GM12873 (cell line): ENCODE data around the gene HEATR5A.

Experiments
- TF ChIP-seq, protein P1 (sequence below): IDR thresholded peaks from 2 replicates; pipeline ENCODE4 v1.5.1; 2012; ENCODE audit warnings: low read depth, mild to moderate bottlenecking, moderate library complexity, low read length, control low read depth; ENCODE audit not compliant: insufficient read depth; ENCODE audit errors: missing control alignments

HEATR5A gene

DNA sequence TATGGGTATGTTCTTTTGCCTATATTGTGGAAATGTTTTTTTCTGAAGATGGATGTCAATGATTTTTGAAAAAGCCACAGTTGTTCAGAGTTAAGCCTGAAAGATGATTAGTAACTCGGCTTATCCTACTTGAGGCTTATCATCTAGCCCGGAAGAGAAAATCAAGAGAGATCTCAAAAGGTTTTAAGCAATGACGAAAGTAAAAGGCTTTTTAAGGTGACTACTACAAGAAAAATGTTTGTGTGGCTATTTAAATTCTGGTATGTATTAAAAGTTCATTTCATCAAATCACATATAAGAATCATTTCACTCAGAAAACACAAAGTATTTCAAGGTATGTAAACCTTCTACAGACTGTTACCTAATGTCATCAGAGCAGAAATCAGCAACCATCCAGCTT, 40.2 kb downstream of the HEATR5A start:
- TF ChIP-seq, protein P1, sequence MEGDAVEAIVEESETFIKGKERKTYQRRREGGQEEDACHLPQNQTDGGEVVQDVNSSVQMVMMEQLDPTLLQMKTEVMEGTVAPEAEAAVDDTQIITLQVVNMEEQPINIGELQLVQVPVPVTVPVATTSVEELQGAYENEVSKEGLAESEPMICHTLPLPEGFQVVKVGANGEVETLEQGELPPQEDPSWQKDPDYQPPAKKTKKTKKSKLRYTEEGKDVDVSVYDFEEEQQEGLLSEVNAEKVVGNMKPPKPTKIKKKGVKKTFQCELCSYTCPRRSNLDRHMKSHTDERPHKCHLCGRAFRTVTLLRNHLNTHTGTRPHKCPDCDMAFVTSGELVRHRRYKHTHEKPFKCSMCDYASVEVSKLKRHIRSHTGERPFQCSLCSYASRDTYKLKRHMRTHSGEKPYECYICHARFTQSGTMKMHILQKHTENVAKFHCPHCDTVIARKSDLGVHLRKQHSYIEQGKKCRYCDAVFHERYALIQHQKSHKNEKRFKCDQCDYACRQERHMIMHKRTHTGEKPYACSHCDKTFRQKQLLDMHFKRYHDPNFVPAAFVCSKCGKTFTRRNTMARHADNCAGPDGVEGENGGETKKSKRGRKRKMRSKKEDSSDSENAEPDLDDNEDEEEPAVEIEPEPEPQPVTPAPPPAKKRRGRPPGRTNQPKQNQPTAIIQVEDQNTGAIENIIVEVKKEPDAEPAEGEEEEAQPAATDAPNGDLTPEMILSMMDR, result no peak

DNA sequence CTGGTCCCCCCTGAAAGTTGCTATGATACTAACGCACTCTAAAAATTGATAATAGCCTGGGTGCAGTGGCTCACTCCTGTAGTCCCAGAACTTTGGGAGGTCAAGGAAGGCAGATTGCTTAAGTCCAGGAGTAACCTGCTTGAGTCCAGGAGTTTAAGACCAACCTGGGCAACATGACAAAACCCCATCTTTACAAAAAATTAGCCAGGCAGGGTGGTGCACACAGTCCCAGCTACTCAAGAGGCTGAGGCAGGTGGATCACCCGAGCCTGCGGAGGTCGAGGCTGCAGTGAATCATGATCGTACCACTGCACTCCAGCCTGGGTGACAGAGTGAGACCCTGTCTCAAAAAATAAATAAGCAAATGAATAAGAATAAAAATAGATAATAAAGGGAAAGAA, 42.9 kb downstream of the HEATR5A start:
- TF ChIP-seq, protein P1, result no peak

DNA sequence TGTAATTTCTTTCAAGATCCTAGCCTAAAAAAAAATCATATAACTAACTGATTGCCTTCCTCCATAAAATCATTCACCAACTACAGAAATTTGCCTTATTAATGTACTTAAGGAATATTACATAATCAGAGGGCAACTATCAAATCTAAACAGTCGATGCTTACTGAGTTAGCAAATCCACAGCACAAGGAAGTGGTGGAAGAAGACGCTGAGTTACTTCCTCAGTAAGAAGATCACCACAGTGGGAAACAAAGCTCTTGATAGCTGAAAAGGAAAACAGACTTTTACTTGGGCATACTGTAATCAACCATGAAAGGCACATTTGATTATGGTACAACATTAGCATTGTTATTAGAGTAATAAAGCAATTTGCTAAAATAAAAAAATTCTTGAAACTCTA, 48.7 kb downstream of the HEATR5A start:
- TF ChIP-seq, protein P1, result no peak

DNA sequence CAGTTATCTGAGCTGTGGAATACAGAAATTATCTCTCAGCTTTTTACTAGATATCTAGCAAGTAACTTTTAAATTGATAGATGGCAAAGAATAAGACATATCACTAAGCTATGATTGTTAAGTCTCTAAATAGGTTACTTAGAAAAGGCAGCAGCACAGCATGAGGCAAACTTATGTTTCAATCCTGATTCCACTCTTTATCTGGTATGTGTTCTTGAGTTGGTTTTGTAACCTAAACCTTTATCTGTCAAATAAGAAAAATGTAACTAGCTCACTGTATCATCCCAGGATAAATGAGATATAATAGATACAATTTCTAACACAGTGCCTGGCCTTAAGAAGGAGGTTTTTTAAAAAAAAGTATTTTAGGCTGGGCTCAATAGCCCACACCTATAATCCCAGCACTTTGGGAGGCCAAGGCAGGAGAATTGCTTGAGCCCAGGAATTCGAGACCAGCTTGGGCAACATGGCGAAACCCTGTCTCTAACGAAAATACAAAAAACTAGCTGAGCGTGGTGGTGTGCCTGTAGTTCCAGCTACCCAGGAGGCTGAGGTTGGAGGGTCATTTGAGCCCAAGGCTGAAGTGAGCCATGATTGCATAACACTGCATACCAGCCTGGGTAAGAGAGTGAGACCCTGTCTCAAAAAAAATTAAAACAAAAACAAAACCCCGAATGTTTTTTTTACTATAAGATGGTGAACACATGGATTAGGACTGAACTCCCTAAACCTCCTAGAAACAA, 56.8 kb downstream of the HEATR5A start:
- TF ChIP-seq, protein P1, result no peak

GRCh38 chr14:31362746-31363145, 57.6 kb downstream of the HEATR5A start:
- TF ChIP-seq, protein P1, result no peak

DNA sequence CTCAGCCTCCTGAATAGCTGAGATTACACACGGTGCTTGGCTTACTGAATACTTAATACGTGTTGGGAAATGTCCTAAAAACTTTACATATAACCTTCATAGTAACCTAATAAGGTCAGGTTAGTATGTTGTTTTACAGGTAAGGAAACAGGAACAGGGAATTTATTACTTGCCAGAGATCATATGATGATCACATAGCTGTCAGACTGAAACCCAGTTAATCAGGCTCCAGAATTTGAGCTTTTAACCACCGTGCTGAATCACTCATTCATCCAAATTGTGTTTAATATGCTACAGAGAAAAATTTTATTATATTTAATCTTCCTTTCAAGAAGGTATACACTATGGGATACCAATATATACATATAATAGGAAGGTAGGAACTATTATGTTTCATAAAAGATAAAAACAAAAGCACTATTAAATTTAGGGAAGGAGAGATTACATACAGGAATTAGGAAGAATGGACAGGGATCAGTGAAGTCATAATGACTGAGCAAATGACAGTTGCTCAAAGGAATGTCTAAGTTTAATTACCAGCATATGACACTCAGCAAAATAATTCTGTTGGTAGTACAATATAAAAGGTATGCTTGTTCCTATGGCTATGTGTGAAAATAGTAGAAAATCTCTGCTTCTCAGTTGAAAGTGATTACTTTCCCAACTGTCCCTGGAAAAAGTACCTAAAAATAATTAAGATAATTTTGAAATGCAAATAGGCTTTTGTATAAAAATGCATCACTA, 59.3 kb downstream of the HEATR5A start:
- TF ChIP-seq, protein P1, result no peak

DNA sequence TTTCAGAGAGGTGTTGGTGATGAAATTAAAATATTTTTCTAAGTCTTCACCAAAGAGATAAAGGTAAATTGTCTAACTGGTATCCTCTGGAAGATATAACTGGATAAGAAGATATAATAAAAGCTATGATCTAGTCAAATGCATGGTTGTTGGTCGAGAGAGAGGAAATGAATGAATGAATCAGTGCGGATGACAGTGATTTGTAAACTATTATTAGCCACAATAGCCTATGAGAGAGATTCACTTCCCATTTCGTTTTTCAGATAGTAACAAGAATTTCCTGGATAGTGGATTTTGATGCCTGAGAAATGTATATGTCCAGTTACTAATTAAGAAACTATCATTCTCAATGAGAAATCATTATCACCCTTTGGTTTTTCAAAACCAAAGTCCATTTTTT, 63.1 kb downstream of the HEATR5A start:
- TF ChIP-seq, protein P1, result no peak
